HepG2 (cell line): ENCODE measurements around the gene KAZALD1. TPM values are rescaled to one million over a fixed set of nuclear protein-coding genes. Genes with fewer than 3 reads are reported as not detected.

Source experiments
- ATAC-seq: fragments of 200-7000 bp; cut with Tn5 transposase; 3 replicates; pipeline ENCODE4 v1.9.1; 2020; ENCODE audit warnings: mild to moderate bottlenecking, moderate library complexity
- BruUV-seq: library from RNA; stranded (reverse); fragments of 400-500 nt; replicated peaks from 2 replicates; lab custom pipeline; 2021; lab: Mats Ljungman, UMichigan
- CTCF ChIA-PET: fragments of 300-600 bp; formaldehyde crosslinking; extraction: SDS; loops from one replicate; lab custom pipeline; 2021; ENCODE audit warnings: low total read pairs, inconsistent platforms, low intra/inter-chr PET ratio; lab: Yijun Ruan, JAX
- POLR2A ChIA-PET: fragments of 350-600 bp; sonication (Branson Sonifier 250); formaldehyde crosslinking; loops from one replicate; lab custom pipeline; 2020; ENCODE audit warnings: antibody characterized with exemption, inconsistent platforms; lab: Yijun Ruan, JAX
- DNase-seq: peaks from one replicate; pipeline ENCODE4 v3.0.0-alpha.2; 2015; ENCODE audit warnings: low spot score
- FAIRE-seq: peaks from 3 replicates; lab custom pipeline; 2011; peaks lifted over from hg19 to GRCh38; lab: Jason Lieb, UNC
- H2AFZ ChIP-seq: one replicate; pipeline ENCODE4 v1.6.1; 2011; ENCODE audit warnings: low read length, inconsistent platforms
- H3K27ac ChIP-seq: fragments of 300-600 bp; 3 replicates; pipeline ENCODE4 v1.8.0; 2011; ENCODE audit warnings: mixed run types, mild to moderate bottlenecking, mixed read lengths, low read length, inconsistent platforms; ENCODE audit not compliant: insufficient read depth; ENCODE audit errors: extremely low read length
- H3K27me3 ChIP-seq, 2 experiments: fragments of 200-600 bp in 1 of 2; 2 replicates in 1 of 2; 3 replicates in 1 of 2; pipeline versions ENCODE4 v1.6.0 to v1.8.0; 2011; ENCODE audit warnings: low read length in 2 of 2, mild to moderate bottlenecking in 2 of 2, moderate library complexity in 2 of 2, inconsistent platforms in 1 of 2; ENCODE audit not compliant: insufficient read depth in 2 of 2, control insufficient read depth in 1 of 2
- H3K36me3 ChIP-seq, 2 experiments: fragments of 200-600 bp in 1 of 2; replicated peaks in 1 of 2; 2 replicates in 1 of 2; 3 replicates in 1 of 2; pipeline versions ENCODE4 v1.5.1 to v1.8.0; 2011; ENCODE audit warnings: low read length in 2 of 2, inconsistent platforms in 1 of 2; ENCODE audit not compliant: insufficient read depth in 2 of 2, control insufficient read depth in 1 of 2
- H3K4me1 ChIP-seq: 2 replicates; pipeline ENCODE4 v1.5.1; 2012; ENCODE audit warnings: low read length, inconsistent platforms; ENCODE audit not compliant: insufficient read depth
- H3K4me2 ChIP-seq: 2 replicates; pipeline ENCODE4 v1.6.0; 2011; ENCODE audit warnings: low read depth, low read length, inconsistent platforms
- H3K4me3 ChIP-seq, 3 experiments: fragments of 200-600 bp in 1 of 3; sonication (generic), shearing (Covaris generic) in 1 of 3; replicated peaks in 1 of 3; 2 replicates each; pipeline ENCODE4 v1.5.1; 2011 to 2016; ENCODE audit warnings: low read length in 3 of 3, inconsistent platforms in 2 of 3, low read depth in 2 of 3, mild to moderate bottlenecking in 2 of 3, control low read depth in 1 of 3, mixed read lengths in 1 of 3; ENCODE audit not compliant: insufficient read depth in 1 of 3
- H3K79me2 ChIP-seq: one replicate; pipeline ENCODE4 v1.6.1; 2011; ENCODE audit warnings: low read length, inconsistent platforms; ENCODE audit not compliant: insufficient read depth
- H3K9ac ChIP-seq: 2 replicates; pipeline ENCODE4 v1.6.0; 2011; ENCODE audit warnings: mild to moderate bottlenecking, low read depth, low read length, inconsistent platforms; ENCODE audit not compliant: insufficient read depth
- H3K9me3 ChIP-seq: 2 replicates; pipeline ENCODE4 v1.5.1; 2012; ENCODE audit warnings: mild to moderate bottlenecking, low read length
- H4K20me1 ChIP-seq: 2 replicates; pipeline ENCODE4 v1.6.0; 2011; ENCODE audit warnings: inconsistent platforms, mild to moderate bottlenecking, low read length, moderate library complexity; ENCODE audit not compliant: insufficient read depth
- CREB1 ChIP-seq, 2 experiments: fragments of 450-650 bp in 1 of 2; IDR thresholded peaks; 2 replicates each; pipeline ENCODE4 v1.6.1; 2016 to 2017; ENCODE audit warnings: control low read depth in 1 of 2, mild to moderate bottlenecking in 1 of 2, missing compliant biosample characterization in 1 of 2, missing genetic modification characterization in 1 of 2
- GFI1 ChIP-seq: sonication (generic); formaldehyde crosslinking; IDR thresholded peaks from 2 replicates; pipeline ENCODE4 v1.5.0; 2020; ENCODE audit warnings: missing genetic modification reagents, mild to moderate bottlenecking, borderline replicate concordance
- MEIS1 ChIP-seq: sonication (generic); formaldehyde crosslinking; IDR thresholded peaks from 2 replicates; pipeline ENCODE4 v1.9.0; 2021; ENCODE audit warnings: mild to moderate bottlenecking, missing genetic modification reagents, moderate library complexity, borderline replicate concordance
- NR2F6 ChIP-seq, 2 experiments: IDR thresholded peaks; 2 replicates each; pipeline ENCODE4 v1.6.1; 2016; ENCODE audit warnings: antibody characterized with exemption in 1 of 2, mild to moderate bottlenecking in 1 of 2
- SOX5 ChIP-seq: IDR thresholded peaks from 2 replicates; pipeline ENCODE4 v1.6.1; 2016; ENCODE audit warnings: borderline replicate concordance
- SRSF9 ChIP-seq: fragments of 200-400 bp; formaldehyde crosslinking; IDR thresholded peaks from 2 replicates; pipeline ENCODE4 v1.6.1; 2018; ENCODE audit warnings: borderline replicate concordance, mild to moderate bottlenecking, low read depth, low read length; ENCODE audit not compliant: insufficient read depth, poor library complexity, severe bottlenecking
- TEAD2 ChIP-seq: sonication (generic); formaldehyde crosslinking; IDR thresholded peaks from 2 replicates; pipeline ENCODE4 v1.9.0; 2021; ENCODE audit warnings: missing genetic modification reagents
- THAP8 ChIP-seq: sonication (generic); formaldehyde crosslinking; IDR thresholded peaks from 2 replicates; pipeline ENCODE4 v1.5.1; 2020; ENCODE audit warnings: missing genetic modification reagents, mild to moderate bottlenecking, borderline replicate concordance
- ZIK1 ChIP-seq: sonication (generic); formaldehyde crosslinking; IDR thresholded peaks from 2 replicates; pipeline ENCODE4 v1.5.0; 2020; ENCODE audit warnings: mild to moderate bottlenecking, low read depth, missing genetic modification reagents, borderline replicate concordance
- ZKSCAN1 ChIP-seq: fragments of 150-350 bp; IDR thresholded peaks from 2 replicates; pipeline ENCODE4 v1.6.1; 2014; ENCODE audit warnings: low read length
- ZNF282 ChIP-seq: fragments of 450-650 bp; IDR thresholded peaks from 2 replicates; pipeline ENCODE4 v1.6.1; 2018; ENCODE audit not compliant: partially characterized antibody
- ZNF329 ChIP-seq: sonication (generic); formaldehyde crosslinking; IDR thresholded peaks from 2 replicates; pipeline ENCODE4 v1.9.0; 2021; ENCODE audit warnings: low read depth, mild to moderate bottlenecking, missing genetic modification reagents
- WGBS: methylation state at CpG from one replicate; pipeline ENCODE4 v1.1.6; 2017; ENCODE audit warnings: low lambda C conversion rate; 5-methylcytosine and 5-hydroxymethylcytosine counted together
- in situ Hi-C: cut with HindIII; loops from 2 replicates; pipeline ENCODE4 v1.10.0; 2017; ENCODE audit warnings: low pct_unique_long_range_greater_than_20kb; ENCODE audit not compliant: extremely low pct_ligation_motif_present
- intact Hi-C: fragments of 100-400 bp; cut with micrococcal nuclease; formaldehyde crosslinking; loops from one replicate; pipeline ENCODE4 v1.10.0; 2022; ENCODE audit not compliant: unreplicated experiment
- polyA plus RNA-seq, 8 experiments: library from polyadenylated mRNA; depleted of rRNA in 3 of 8; stranded (reverse) in 7 of 8; unstranded in 1 of 8; fragments of >200 nt; fragmentation: Illumina TruSeq in 4 of 8; extraction: Trizol in 4 of 8; gene quantifications; 2 replicates each; pipeline versions ENCODE4 v1.2.1 to v1.2.3, GENCODE V29; 2011 to 2016; ENCODE audit warnings: low read depth in 4 of 8, missing spikeins in 1 of 8, mixed read lengths in 1 of 8; ENCODE audit not compliant: insufficient read depth in 1 of 8
- total RNA-seq, 5 experiments: library from RNA; depleted of rRNA; stranded (reverse); fragments of >200 nt; fragmentation: Illumina TruSeq; extraction: Trizol; gene quantifications; 2 replicates each; pipeline ENCODE4 v1.2.3, GENCODE V29; 2016; ENCODE audit warnings: low read depth in 1 of 5
- TF ChIP-seq, protein P1 (sequence below), 2 experiments: sonication (generic) in 1 of 2; formaldehyde crosslinking in 1 of 2; IDR thresholded peaks; 2 replicates each; pipeline versions ENCODE4 v1.4.0 to v1.6.1; 2016 to 2020; ENCODE audit warnings: borderline replicate concordance in 1 of 2, low read depth in 1 of 2, mild to moderate bottlenecking in 1 of 2, missing genetic modification reagents in 1 of 2

KAZALD1 gene
- total and polyA plus RNA-seq, 2 of the 13 experiments (the other 11 are each of a cell fraction or from before 2014, with no cell fraction given): 16.7 to 27.7 TPM

- Histone ChIP-seq H3K4me3 (peak overlapping the region; percentile 82 to 97 (median 87)), H3K4me2 (peak overlapping the region; percentile 99), H3K27ac (peak overlapping the region; percentile 99), H3K79me2 (peaks cover 46% of the 10 kb centered on the region), H4K20me1 (no peaks in the 10 kb centered on the region; the same call in 1 of the 2 replicates), H3K9ac (peak overlapping the region; percentile 99), H3K9me3 (no peaks in the 10 kb centered on the region), H3K4me1 (peaks cover 71% of the 10 kb centered on the region), H3K27me3 (no peaks in the 10 kb centered on the region; a peak in 1 of 5 replicates), H2AFZ (peak overlapping the region; percentile 97), H3K36me3 (0 out of 5 replicates have a peak, but pooled peaks cover 0 to 2% of the 10 kb centered on the region in 2 experiments)
- DNase-seq (peak; percentile 90), FAIRE-seq (no peak), ATAC-seq (peak; percentile 62)
- in situ Hi-C loops (no loop called here), intact Hi-C loops (loop anchor here (1.0 kb wide), 1 partner anchor 7 kb away; no protein-coding TSS in a partner anchor)
- ChIA-PET CTCF (interaction anchor here (1.9 to 2.5 kb wide), 2 partner anchors 20 to 81 kb away, joined by 7 to 11 read pairs; no protein-coding TSS in a partner anchor), POLR2A (interaction anchor here (0.6 to 9.0 kb wide), 18 partner anchors 8 to 507 kb away, joined by 3 to 141 read pairs (median 6); partner anchors contain the start of genes BTRC, PDZD7, SEMA4G and SFXN3)
- BruUV-seq: no TSS peak
- 0% methylated on average over 9 of the region's 67 CpGs for WGBS
- TF ChIP-seq SOX5 (CRISPR knock-in tag) (peak; percentile 56; the same call in 1 of the 2 replicates), ZNF329 (CRISPR knock-in tag) (no peak), ZIK1 (CRISPR knock-in tag) (no peak), CREB1 (IDR thresholded peaks at IDR 0.05) (no peak), CREB1 (CRISPR knock-in tag; IDR thresholded peaks at IDR 0.05) (no peak), ZKSCAN1 (0 out of 2 replicates have a peak, but pooled peaks have one; percentile 11), GFI1 (peak; percentile 81), THAP8 (CRISPR knock-in tag) (peak; percentile 80; the same call in 1 of the 2 replicates), SRSF9 (no peak), ZNF282 (no peak), NR2F6 (IDR thresholded peaks at IDR 0.05) (no peak), NR2F6 (CRISPR knock-in tag; IDR thresholded peaks at IDR 0.05) (peak; percentile 28; the same call in 1 of the 2 replicates), TEAD2 (CRISPR knock-in tag) (no peak), MEIS1 (CRISPR knock-in tag) (peak; percentile 66; the same call in 1 of the 2 replicates)
- TF ChIP-seq, protein P1, sequence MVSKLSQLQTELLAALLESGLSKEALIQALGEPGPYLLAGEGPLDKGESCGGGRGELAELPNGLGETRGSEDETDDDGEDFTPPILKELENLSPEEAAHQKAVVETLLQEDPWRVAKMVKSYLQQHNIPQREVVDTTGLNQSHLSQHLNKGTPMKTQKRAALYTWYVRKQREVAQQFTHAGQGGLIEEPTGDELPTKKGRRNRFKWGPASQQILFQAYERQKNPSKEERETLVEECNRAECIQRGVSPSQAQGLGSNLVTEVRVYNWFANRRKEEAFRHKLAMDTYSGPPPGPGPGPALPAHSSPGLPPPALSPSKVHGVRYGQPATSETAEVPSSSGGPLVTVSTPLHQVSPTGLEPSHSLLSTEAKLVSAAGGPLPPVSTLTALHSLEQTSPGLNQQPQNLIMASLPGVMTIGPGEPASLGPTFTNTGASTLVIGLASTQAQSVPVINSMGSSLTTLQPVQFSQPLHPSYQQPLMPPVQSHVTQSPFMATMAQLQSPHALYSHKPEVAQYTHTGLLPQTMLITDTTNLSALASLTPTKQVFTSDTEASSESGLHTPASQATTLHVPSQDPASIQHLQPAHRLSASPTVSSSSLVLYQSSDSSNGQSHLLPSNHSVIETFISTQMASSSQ (IDR thresholded peaks at IDR 0.05; ENCODE audit: low read depth): no peak
- TF ChIP-seq, protein P1 (CRISPR knock-in tag; IDR thresholded peaks at IDR 0.05; ENCODE audit: borderline replicate concordance): peak; percentile 69; the same call in 1 of the 2 replicates
These were observed 702 bp upstream of the KAZALD1 start for GRCh38 chr10:101060951-101061623.
